Stomach (tissue), 9 donors: Measurements from ENCODE around the gene DLG2. TPM values are rescaled to one million over a fixed set of nuclear protein-coding genes. Genes with fewer than 3 reads are reported as not detected.

Source experiments
- DNase-seq, 2 donors: peaks; one replicate each; pipeline versions ENCODE4 v3.0.0 to v3.0.0-alpha.2; 2013 to 2019
- H3K27ac ChIP-seq, 5 donors: fragments of 200-600 bp in 4 of 5; sonication (generic) in 4 of 5; one replicate each; pipeline ENCODE4 v1.5.1; 2013 to 2019; ENCODE audit warnings: mild to moderate bottlenecking in 1 of 5, moderate library complexity in 1 of 5
- H3K27me3 ChIP-seq, 3 donors: fragments of 200-600 bp; sonication (generic); one replicate each; pipeline ENCODE4 v1.5.1; 2017 to 2019; ENCODE audit warnings: mixed run types in 1 of 3
- H3K36me3 ChIP-seq, 4 donors: fragments of 200-600 bp; sonication (generic); 1 replicate in 3 of 4; 2 replicates in 1 of 4; pipeline ENCODE4 v1.5.1; 2016 to 2019
- H3K4me1 ChIP-seq, 4 donors: fragments of 200-600 bp; sonication (generic); one replicate each; pipeline ENCODE4 v1.5.1; 2016 to 2019
- H3K4me3 ChIP-seq, 4 donors: fragments of 200-600 bp; sonication (generic) in 3 of 4; one replicate each; pipeline ENCODE4 v1.5.1; 2016 to 2019; ENCODE audit warnings: mild to moderate bottlenecking in 1 of 4
- H3K9me3 ChIP-seq, 4 donors: fragments of 200-600 bp; sonication (generic); one replicate each; pipeline ENCODE4 v1.5.1; 2016 to 2019
- EP300 ChIP-seq: sonication (generic); formaldehyde crosslinking; IDR thresholded peaks from one replicate; pipeline ENCODE4 v1.6.1; 2017; ENCODE audit warnings: antibody characterized with exemption
- POLR2A ChIP-seq, 4 donors: fragments of 450-650 bp; IDR thresholded peaks; one replicate each; pipeline ENCODE4 v1.6.1; 2016; ENCODE audit warnings: antibody characterized with exemption in 4 of 4, control low read depth in 2 of 4, mild to moderate bottlenecking in 1 of 4, moderate library complexity in 1 of 4
- POLR2AphosphoS5 ChIP-seq, 3 donors: sonication (generic); formaldehyde crosslinking; IDR thresholded peaks; one replicate each; pipeline ENCODE4 v1.6.1; 2016; ENCODE audit warnings: antibody characterized with exemption in 3 of 3
- WGBS, 5 donors: extraction: QIAGEN DNeasy Blood & Tissue Kit in 3 of 5; methylation state at CpG; one replicate each; pipeline versions ENCODE4 v1.1.5 to v1.1.7; 2013 to 2018; 5-methylcytosine and 5-hydroxymethylcytosine counted together
- intact Hi-C: fragments of 100-400 bp; cut with DNase I; formaldehyde crosslinking; loops from one replicate; pipeline ENCODE4 v1.15.1; 2023; ENCODE audit warnings: low total_unique reads
- polyA plus RNA-seq, 3 donors: library from polyadenylated mRNA; stranded (reverse); fragments of 200-250 nt; gene quantifications; one replicate each; pipeline ENCODE4 v1.2.3, GENCODE V29; 2013
- total RNA-seq, 5 donors: library from RNA; depleted of rRNA; stranded (reverse); fragments of >200 nt; gene quantifications; one replicate each; pipeline versions ENCODE4 v1.1.0 to v1.2.3, GENCODE V29; 2014 to 2016
- TF ChIP-seq, protein P1 (sequence below), 7 experiments: fragments of 450-650 bp in 4 of 7; fragments of 200-600 bp in 3 of 7; sonication (generic) in 3 of 7; IDR thresholded peaks; one replicate each; pipeline ENCODE4 v1.5.1; 2016 to 2019; ENCODE audit warnings: antibody characterized with exemption in 7 of 7, control low read depth in 2 of 7, mild to moderate bottlenecking in 1 of 7
- donor health status: healthy with polysubstance abuse.
- donor health status: Bipolar disorder and iron deficiency.
- donor health status: healthy.

DLG2 gene
- total and polyA plus RNA-seq, 8 donors, result 1.3 to 19.1 (median 3.5) TPM

GRCh38 chr11:84671325-84671999 lies 955.7 kb downstream of the DLG2 start:
- Histone ChIP-seq H3K36me3 (no peaks in the 10 kb centered on the region), H3K4me1 (peaks cover 0 to 8% (median 0%) of the 10 kb centered on the region in 4 donors), H3K27ac (no peak overlapping the region), H3K4me3 (no peak overlapping the region), H3K9me3 (no peaks in the 10 kb centered on the region), H3K27me3 (no peaks in the 10 kb centered on the region)
- TF ChIP-seq, protein P1, sequence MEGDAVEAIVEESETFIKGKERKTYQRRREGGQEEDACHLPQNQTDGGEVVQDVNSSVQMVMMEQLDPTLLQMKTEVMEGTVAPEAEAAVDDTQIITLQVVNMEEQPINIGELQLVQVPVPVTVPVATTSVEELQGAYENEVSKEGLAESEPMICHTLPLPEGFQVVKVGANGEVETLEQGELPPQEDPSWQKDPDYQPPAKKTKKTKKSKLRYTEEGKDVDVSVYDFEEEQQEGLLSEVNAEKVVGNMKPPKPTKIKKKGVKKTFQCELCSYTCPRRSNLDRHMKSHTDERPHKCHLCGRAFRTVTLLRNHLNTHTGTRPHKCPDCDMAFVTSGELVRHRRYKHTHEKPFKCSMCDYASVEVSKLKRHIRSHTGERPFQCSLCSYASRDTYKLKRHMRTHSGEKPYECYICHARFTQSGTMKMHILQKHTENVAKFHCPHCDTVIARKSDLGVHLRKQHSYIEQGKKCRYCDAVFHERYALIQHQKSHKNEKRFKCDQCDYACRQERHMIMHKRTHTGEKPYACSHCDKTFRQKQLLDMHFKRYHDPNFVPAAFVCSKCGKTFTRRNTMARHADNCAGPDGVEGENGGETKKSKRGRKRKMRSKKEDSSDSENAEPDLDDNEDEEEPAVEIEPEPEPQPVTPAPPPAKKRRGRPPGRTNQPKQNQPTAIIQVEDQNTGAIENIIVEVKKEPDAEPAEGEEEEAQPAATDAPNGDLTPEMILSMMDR (IDR thresholded peaks at IDR 0.05), result no peak
- TF ChIP-seq POLR2A (IDR thresholded peaks at IDR 0.05) (no peak), POLR2AphosphoS5 (IDR thresholded peaks at IDR 0.05) (no peak)
- WGBS, 5 donors, result 32 to 44% (median 40%) methylated on average over 4 of the region's 4 CpGs
- DNase-seq, result peak in 1 of 2 donors; percentile 20
- intact Hi-C loops, result no loop called here

DNA sequence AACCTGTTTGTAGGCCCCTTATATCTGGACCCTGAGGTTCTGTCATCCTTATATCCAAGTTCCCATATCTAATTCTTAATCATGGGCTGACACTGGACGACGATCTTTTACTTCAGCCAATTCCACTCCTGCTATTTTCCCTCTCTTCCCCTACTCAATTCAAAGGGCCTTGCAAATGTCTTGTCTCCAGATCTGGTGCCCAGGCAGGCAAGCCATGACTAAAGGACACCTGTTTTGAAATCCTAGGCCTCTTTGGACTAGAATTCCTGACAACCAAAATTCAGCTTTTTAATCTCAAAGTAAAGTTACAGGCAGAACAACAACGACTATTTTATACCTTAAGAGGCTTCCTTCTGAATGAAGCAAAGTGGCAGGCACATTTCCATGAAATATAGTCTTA lies 963.4 kb downstream of the DLG2 start:
- Histone ChIP-seq H3K4me1 (no peaks in the 10 kb centered on the region), H3K27me3 (no peaks in the 10 kb centered on the region), H3K9me3 (no peaks in the 10 kb centered on the region), H3K4me3 (no peak overlapping the region), H3K27ac (no peak overlapping the region), H3K36me3 (no peaks in the 10 kb centered on the region)
- WGBS, 5 donors, result 58 to 77% (median 70%) methylated on average over 3 of the region's 3 CpGs
- no peak for DNase-seq
- intact Hi-C loops, result no loop called here
- no peak for TF ChIP-seq EP300
- no peak for TF ChIP-seq POLR2AphosphoS5 (IDR thresholded peaks at IDR 0.05)
- TF ChIP-seq, protein P1 (IDR thresholded peaks at IDR 0.05), result no peak
- no peak for TF ChIP-seq POLR2A (IDR thresholded peaks at IDR 0.05)

- WGBS, 5 donors, result 94 to 99% (median 96%) methylated on average over 3 of the region's 3 CpGs
- intact Hi-C loops, result no loop called here
Observed at GRCh38 chr11:84660257-84660977, 966.7 kb downstream of the DLG2 start.

GRCh38 chr11:84655712-84656111 lies 971.4 kb downstream of the DLG2 start:
- TF ChIP-seq POLR2A (IDR thresholded peaks at IDR 0.05) (no peak), EP300 (no peak), POLR2AphosphoS5 (IDR thresholded peaks at IDR 0.05) (no peak)
- TF ChIP-seq, protein P1 (IDR thresholded peaks at IDR 0.05), result no peak
- H3K4me3 ChIP-seq, result no peak overlapping the region
- no peaks in the 10 kb centered on the region for H3K4me1 ChIP-seq
- H3K27me3 ChIP-seq, result no peaks in the 10 kb centered on the region
- H3K9me3 ChIP-seq, result peaks cover 0 to 5% (median 0%) of the 10 kb centered on the region in 4 donors
- 53 to 81% (median 74%) methylated on average over 1 of the region's 1 CpG for WGBS, 5 donors
- H3K36me3 ChIP-seq, result no peaks in the 10 kb centered on the region
- no peak for DNase-seq
- H3K27ac ChIP-seq, result no peak overlapping the region
- intact Hi-C loops, result no loop called here

More at GRCh38 chr11:84660257-84660977, 966.7 kb downstream of the DLG2 start:
- Histone ChIP-seq H3K9me3 (peaks cover 0 to 5% (median 0%) of the 10 kb centered on the region in 4 donors), H3K4me3 (no peak overlapping the region), H3K27me3 (no peaks in the 10 kb centered on the region), H3K4me1 (no peaks in the 10 kb centered on the region), H3K36me3 (no peaks in the 10 kb centered on the region), H3K27ac (no peak overlapping the region)
- no peak for DNase-seq
- TF ChIP-seq, protein P1 (IDR thresholded peaks at IDR 0.05), result no peak
- TF ChIP-seq POLR2AphosphoS5 (IDR thresholded peaks at IDR 0.05), result no peak
- TF ChIP-seq EP300, result no peak
- no peak for TF ChIP-seq POLR2A (IDR thresholded peaks at IDR 0.05)
